GM20431 (cell line): ENCODE data around the gene KCTD15.

ENCODE experiments used
- in situ Hi-C: fragments of 300-500 bp; cut with MseI, MboI; formaldehyde crosslinking; loops from one replicate; pipeline ENCODE4 v1.15.0; 2020; ENCODE audit warnings: low sequenced_read_pairs; ENCODE audit not compliant: unreplicated experiment

KCTD15 gene

GRCh38 chr19:33832633-33833032 is 36.0 kb downstream of the KCTD15 start:
- in situ Hi-C loops = no loop called here

DNA sequence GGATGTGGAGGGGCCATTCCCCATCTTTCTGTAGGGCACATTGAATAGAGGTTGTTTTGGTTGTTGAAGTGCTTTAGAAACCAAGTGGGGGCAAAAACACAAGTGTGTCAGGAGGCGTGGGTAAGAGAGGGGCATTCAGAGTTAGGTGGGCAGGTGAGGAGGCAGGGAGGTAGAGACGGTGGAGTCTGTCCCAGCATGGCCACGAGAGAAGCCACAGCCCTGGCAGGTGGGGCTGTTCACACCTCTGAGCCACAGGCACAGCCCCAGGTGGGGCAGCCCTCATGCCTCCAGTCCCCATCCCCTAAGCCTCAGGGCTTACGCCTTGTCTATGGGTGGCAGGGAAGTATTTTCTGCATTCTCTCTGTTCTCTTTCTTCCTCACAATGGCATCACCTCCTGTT is 43.7 kb downstream of the KCTD15 start:
- in situ Hi-C loops = no loop called here

DNA sequence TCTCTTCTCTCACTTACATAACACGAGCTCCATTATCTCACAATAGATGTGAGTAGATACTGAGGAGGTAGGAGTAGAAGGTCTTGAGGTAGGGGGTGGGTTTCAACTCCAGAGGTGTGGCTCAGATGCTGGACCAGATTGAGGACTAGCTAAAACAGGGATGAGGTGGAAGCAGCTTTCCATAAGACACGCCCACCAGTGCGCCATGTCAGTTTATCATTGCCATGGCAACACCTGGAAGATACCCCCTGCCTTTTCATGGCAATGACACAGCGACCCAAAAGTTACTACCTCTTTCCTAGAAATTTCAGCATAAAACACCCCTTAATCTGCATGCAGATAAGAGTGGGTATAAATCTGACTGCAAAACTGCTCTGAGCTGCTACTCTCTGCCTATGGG is 44.1 kb downstream of the KCTD15 start:
- in situ Hi-C loops = no loop called here

GRCh38 chr19:33841685-33842084 is 45.0 kb downstream of the KCTD15 start:
- in situ Hi-C loops = no loop called here

- in situ Hi-C loops = no loop called here
Observed at GRCh38 chr19:33844478-33844877, 47.8 kb downstream of the KCTD15 start.

- in situ Hi-C loops = no loop called here
Observed at GRCh38 chr19:33845498-33845897, 48.8 kb downstream of the KCTD15 start.

- in situ Hi-C loops = no loop called here
Observed at GRCh38 chr19:33849551-33850147, 53.0 kb downstream of the KCTD15 start.

DNA sequence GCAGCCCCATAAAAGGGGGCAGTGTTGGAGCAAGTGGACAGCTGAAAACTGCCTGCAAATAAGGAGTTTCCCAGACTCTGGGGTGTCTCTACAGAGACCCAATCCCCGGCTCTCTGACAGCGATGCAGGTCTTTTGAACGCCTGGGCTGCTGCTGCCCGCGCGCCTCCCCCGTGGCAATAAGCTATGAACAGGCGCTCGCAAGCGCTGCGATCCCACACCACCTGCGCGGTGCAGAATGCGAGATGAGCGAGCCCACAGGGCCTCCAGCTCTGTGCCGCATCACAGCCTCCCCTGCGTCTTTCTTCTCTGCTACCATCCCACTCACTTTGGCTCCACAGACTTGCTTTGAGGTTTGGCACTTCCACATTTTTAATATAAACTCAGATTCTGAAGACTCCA is 62.3 kb downstream of the KCTD15 start:
- in situ Hi-C loops = no loop called here

DNA sequence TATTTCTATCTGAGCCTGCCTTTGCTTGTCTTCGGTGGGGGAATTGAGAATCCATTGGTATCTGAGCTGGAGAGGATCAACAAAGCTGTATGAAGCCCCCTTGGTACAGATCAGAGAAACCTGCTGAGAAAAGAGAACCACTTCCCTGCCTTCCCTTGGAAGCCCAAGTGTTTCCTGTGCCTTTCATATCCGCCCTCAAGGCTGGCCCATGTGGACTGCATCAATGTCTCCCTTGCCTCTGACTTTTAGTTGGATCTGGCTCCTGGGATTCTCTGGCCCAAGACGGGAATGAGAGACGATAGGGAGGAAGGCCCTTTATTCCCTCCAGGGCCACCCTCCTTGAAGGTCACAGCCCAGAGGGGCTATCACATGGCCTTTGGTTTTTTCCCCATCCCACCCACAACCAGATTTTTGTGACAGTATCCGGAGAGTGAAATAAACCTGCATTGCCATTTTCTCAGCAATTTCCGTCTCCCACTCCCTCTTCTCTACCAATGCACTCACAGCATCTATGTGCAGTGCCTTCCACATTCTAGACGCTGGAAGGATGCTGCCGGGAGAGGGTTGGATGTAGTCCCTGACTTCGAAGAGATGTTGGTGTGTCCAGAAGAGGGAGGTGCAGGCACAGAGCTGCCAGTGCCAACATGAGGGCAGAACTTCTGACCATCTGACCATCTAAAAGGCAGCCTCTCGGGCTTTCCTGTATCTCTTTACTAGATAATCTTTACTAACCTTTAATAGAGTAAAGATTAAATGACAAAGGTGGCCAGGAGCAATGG is 63.8 kb downstream of the KCTD15 start:
- in situ Hi-C loops = no loop called here

DNA sequence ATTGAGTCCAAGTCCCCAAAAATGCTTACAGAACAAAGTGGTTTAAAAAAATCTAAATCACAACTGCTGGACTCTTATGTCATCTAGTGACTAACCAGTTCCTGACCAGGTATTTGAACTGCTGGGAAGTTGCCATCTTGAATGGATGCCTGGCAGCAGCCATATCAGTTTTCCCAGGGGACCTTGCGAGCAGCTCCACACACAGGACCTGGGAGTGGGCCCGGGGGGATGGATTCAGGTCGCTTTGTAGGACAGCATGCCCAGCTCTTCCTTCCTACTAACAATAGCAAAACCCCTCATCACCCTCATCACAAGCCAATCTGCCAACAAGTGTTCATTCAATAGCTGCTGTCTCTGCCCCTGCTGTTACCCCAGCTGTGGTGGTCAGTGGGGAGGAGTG is 65.3 kb downstream of the KCTD15 start:
- in situ Hi-C loops = no loop called here

- in situ Hi-C loops = no loop called here
Observed at GRCh38 chr19:33862981-33863380, 66.3 kb downstream of the KCTD15 start.

DNA sequence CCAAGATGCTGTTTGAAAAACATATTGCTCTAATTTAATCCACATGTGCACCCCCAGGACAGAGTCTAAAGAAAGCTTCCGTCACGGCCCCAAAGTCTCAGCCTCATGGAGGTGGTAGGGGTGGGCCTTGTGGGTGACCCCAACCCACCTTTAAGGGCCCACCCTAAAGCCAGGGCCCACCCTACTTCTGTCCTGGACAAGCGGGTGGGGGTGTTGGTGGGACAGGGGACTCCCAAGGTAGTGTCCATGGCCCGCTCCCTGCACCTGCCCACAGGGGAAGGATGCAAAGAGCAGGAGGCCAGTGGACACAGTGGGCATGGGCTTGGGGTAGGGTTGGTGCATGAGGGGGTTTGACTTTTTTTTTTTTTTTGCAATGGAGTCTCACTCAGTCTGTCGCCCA is 66.8 kb downstream of the KCTD15 start:
- in situ Hi-C loops = no loop called here

DNA sequence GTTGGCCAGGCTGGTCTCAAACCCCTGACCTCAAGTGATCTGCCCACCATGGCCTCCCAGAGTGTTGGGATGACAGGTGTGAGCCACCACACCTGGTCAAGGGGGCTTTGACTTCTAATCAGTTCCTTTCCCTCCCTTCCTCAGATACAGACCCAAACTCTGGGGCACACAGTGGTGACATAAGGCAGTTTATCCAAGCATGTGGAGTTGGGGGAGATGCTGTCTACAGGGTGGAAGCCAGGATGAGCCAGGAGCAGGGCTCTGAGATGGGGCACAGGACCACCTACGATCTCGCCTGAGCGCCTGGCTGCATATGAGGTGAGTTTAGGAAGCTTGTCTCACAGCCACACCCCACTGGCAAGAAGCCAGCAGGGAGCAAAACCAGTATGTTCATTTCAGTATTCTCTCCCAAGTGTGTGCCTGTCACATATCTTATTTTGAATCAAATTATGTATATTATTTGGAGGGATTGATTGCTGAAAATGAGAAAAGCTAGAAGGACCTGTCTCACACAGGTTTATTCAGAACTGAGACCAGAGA is 67.7 kb downstream of the KCTD15 start:
- in situ Hi-C loops = no loop called here

GRCh38 chr19:33865306-33865705 is 68.6 kb downstream of the KCTD15 start:
- in situ Hi-C loops = no loop called here
